GM23338 (cell line): Measurements from ENCODE around the gene LEFTY2. TPM values are rescaled to one million over a fixed set of nuclear protein-coding genes. Genes with fewer than 3 reads are reported as not detected.

Experiments
- ATAC-seq: fragments of 200-7000 bp; cut with Tn5 transposase; 3 replicates; pipeline ENCODE4 v1.9.1; 2020
- DNase-seq: peaks from one replicate; pipeline ENCODE4 v3.0.0-alpha.2; 2015; ENCODE audit warnings: low spot score
- H2AFZ ChIP-seq: fragments of 200-600 bp; sonication (generic); 2 replicates; pipeline ENCODE4 v1.8.0; 2016; ENCODE audit warnings: antibody characterized with exemption, mild to moderate bottlenecking, moderate library complexity
- H3F3A ChIP-seq: fragments of 200-600 bp; sonication (generic); replicated peaks from 2 replicates; pipeline ENCODE4 v1.8.0; 2017; ENCODE audit warnings: antibody characterized with exemption, mixed run types, low read depth
- H3K27ac ChIP-seq: fragments of 200-600 bp; sonication (generic); 2 replicates; pipeline ENCODE4 v1.6.1; 2016; ENCODE audit warnings: low read depth
- H3K27me3 ChIP-seq: fragments of 200-600 bp; sonication (generic); 2 replicates; pipeline ENCODE4 v1.8.0; 2016; ENCODE audit warnings: mild to moderate bottlenecking, mixed run types, moderate library complexity; ENCODE audit not compliant: insufficient read depth
- H3K36me3 ChIP-seq: fragments of 200-600 bp; sonication (generic); 2 replicates; pipeline ENCODE4 v1.8.0; 2016; ENCODE audit warnings: mild to moderate bottlenecking; ENCODE audit not compliant: insufficient read depth
- H3K4me1 ChIP-seq: fragments of 200-600 bp; sonication (generic); 2 replicates; pipeline ENCODE4 v1.8.0; 2016; ENCODE audit warnings: mild to moderate bottlenecking, moderate library complexity; ENCODE audit not compliant: insufficient read depth
- H3K4me2 ChIP-seq: fragments of 200-600 bp; sonication (generic); 2 replicates; pipeline ENCODE4 v1.7.1; 2017; ENCODE audit warnings: mixed run types
- H3K4me3 ChIP-seq: fragments of 200-600 bp; sonication (generic); 2 replicates; pipeline ENCODE4 v1.6.1; 2016; ENCODE audit warnings: mixed run types
- H3K79me2 ChIP-seq: fragments of 200-600 bp; sonication (generic); replicated peaks from 2 replicates; pipeline ENCODE4 v1.8.0; 2017; ENCODE audit warnings: mild to moderate bottlenecking; ENCODE audit not compliant: insufficient read depth
- H3K9me2 ChIP-seq: fragments of 200-600 bp; sonication (generic); 2 replicates; pipeline ENCODE4 v1.8.0; 2017; ENCODE audit not compliant: insufficient read depth
- H4K20me1 ChIP-seq: fragments of 200-600 bp; sonication (generic); replicated peaks from 2 replicates; pipeline ENCODE4 v1.8.0; 2017; ENCODE audit warnings: mild to moderate bottlenecking; ENCODE audit not compliant: insufficient read depth
- H3K27ac Mint-ChIP-seq: 2 replicates; pipeline ENCODE4 v1.8.0; 2020; ENCODE audit warnings: inconsistent platforms, mild to moderate bottlenecking, moderate library complexity, mixed read lengths
- H3K27me3 Mint-ChIP-seq: 3 replicates; pipeline ENCODE4 v1.8.0; 2022; ENCODE audit warnings: low read depth, mild to moderate bottlenecking, moderate library complexity, mixed read lengths, inconsistent platforms; ENCODE audit not compliant: insufficient read depth, poor library complexity
- H3K36me3 Mint-ChIP-seq: 3 replicates; pipeline ENCODE4 v1.8.0; 2021; ENCODE audit warnings: low read depth, mild to moderate bottlenecking, inconsistent platforms, moderate library complexity, mixed read lengths
- H3K4me1 Mint-ChIP-seq: 3 replicates; pipeline ENCODE4 v1.8.0; 2020; ENCODE audit warnings: mild to moderate bottlenecking, inconsistent platforms, mixed read lengths
- H3K4me3 Mint-ChIP-seq: 3 replicates; pipeline ENCODE4 v1.8.0; 2021; ENCODE audit warnings: moderate library complexity, mild to moderate bottlenecking, inconsistent platforms, mixed read lengths
- H3K9me3 Mint-ChIP-seq: 3 replicates; pipeline ENCODE4 v1.8.0; 2020; ENCODE audit warnings: moderate library complexity, mild to moderate bottlenecking, inconsistent platforms, mixed read lengths
- CREB1 ChIP-seq: fragments of 250-450 bp; sonication (Bioruptor Pico); IDR thresholded peaks from 2 replicates; pipeline ENCODE4 v1.5.0; 2020; ENCODE audit warnings: low read depth, mild to moderate bottlenecking, moderate library complexity
- EZH2 ChIP-seq: fragments of 200-600 bp; sonication (generic); IDR thresholded peaks from one replicate; pipeline ENCODE4 v1.8.0; 2017; ENCODE audit warnings: antibody characterized with exemption, mild to moderate bottlenecking, low read depth; ENCODE audit not compliant: unreplicated experiment
- EZH2phosphoT487 ChIP-seq: fragments of 200-600 bp; sonication (generic); IDR thresholded peaks from one replicate; pipeline ENCODE4 v1.8.1; 2018; ENCODE audit warnings: antibody characterized with exemption; ENCODE audit not compliant: unreplicated experiment
- JUNB ChIP-seq: IDR thresholded peaks from one replicate; pipeline ENCODE4 v1.6.1; 2016; ENCODE audit warnings: antibody characterized with exemption; ENCODE audit not compliant: unreplicated experiment
- NANOG ChIP-seq: IDR thresholded peaks from 2 replicates; pipeline ENCODE4 v1.6.1; 2016; ENCODE audit warnings: antibody characterized with exemption, borderline replicate concordance
- POLR2AphosphoS5 ChIP-seq: IDR thresholded peaks from 2 replicates; pipeline ENCODE4 v1.6.1; 2016; ENCODE audit warnings: antibody characterized with exemption, low read depth
- STAT1 ChIP-seq: IDR thresholded peaks from one replicate; pipeline ENCODE4 v1.6.1; 2016; ENCODE audit warnings: antibody characterized with exemption; ENCODE audit not compliant: unreplicated experiment
- ZNF114 ChIP-seq: fragments of 250-450 bp; sonication (Bioruptor Pico); IDR thresholded peaks from 2 replicates; pipeline ENCODE4 v1.5.0; 2020; ENCODE audit warnings: mild to moderate bottlenecking, moderate library complexity
- ZNF331 ChIP-seq: fragments of 250-450 bp; sonication (Bioruptor Pico); IDR thresholded peaks from 2 replicates; pipeline ENCODE4 v1.5.0; 2020; ENCODE audit warnings: low read depth, mild to moderate bottlenecking, moderate library complexity
- polyA plus RNA-seq: library from polyadenylated mRNA; unstranded; fragments of >200 nt; fragmentation: Nextera tagmentation; extraction: Ambion mirVana; gene quantifications from 2 replicates; pipeline ENCODE4 v1.2.1, GENCODE V29; 2016
- total RNA-seq: library from RNA; depleted of rRNA; stranded (reverse); fragments of >200 nt; shearing (Covaris generic); gene quantifications from 2 replicates; pipeline ENCODE4 v1.2.3, GENCODE V29; 2014
- TF ChIP-seq, protein P1 (sequence below), 2 experiments: fragments of 200-600 bp in 1 of 2; sonication (generic) in 1 of 2; conservative IDR thresholded peaks; 2 replicates each; pipeline versions ENCODE4 v1.5.1 to v1.6.1; 2016 to 2017; ENCODE audit warnings: antibody characterized with exemption in 2 of 2, low read depth in 2 of 2, mild to moderate bottlenecking in 2 of 2, moderate library complexity in 1 of 2
- TF ChIP-seq, protein P2 (sequence below): IDR thresholded peaks from 2 replicates; pipeline ENCODE4 v1.6.1; 2016; ENCODE audit warnings: antibody characterized with exemption
- TF ChIP-seq, protein P3 (sequence below): IDR thresholded peaks from one replicate; pipeline ENCODE4 v1.6.1; 2018; ENCODE audit warnings: antibody characterized with exemption; ENCODE audit not compliant: unreplicated experiment
- TF ChIP-seq, protein P4 (sequence below): fragments of 250-450 bp; sonication (Bioruptor Pico); IDR thresholded peaks from 2 replicates; pipeline ENCODE4 v1.5.0; 2020; ENCODE audit warnings: mild to moderate bottlenecking, moderate library complexity

The LEFTY2 gene
- total and polyA plus RNA-seq, 2 experiments from 2014 or later = 8.3 to 12.4 TPM

DNA sequence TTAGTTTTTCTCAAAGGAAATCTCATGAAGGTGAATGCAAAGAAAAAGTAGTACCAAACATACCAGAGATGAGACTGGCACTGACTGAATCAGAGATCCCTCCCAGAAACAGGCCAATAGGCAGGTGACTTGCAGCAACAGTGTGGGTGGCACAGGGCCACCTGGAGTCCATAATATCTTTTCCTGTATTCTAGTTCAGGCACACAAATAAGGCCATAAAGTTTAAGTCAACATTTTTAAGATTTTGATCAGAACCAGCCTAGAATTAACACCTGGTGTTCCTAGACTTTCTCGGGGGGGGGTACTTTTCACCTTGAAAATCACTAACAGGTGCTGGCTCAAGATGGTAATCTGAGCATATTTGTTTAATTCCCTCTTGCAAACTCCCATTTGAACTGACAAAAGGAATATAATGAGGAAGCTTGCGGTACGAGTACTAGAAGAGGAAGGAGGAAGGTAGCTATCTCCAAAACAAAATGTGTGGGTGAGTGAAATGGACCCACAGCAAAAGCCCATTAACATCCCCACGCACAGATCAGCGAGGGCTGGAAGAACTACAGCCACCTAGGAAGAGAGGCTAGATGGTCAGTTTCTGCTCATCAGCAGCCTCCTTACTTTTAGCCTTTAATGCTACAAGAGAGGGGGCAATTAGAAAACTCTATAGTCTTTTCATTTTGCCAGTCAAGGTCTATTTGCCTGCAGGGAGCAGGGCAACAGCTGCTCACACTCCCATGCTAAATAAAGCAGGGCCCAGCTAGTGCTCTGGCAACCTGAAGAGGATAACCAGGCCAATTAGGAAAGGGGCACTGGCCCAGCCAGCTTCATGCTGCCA, 39.2 kb upstream of the LEFTY2 start:
- no peak for DNase-seq
- peaks cover 9% of the 10 kb centered on the region for H3K9me3 Mint-ChIP-seq
- Histone ChIP-seq H3F3A (peaks cover 6% of the 10 kb centered on the region; the same call in 1 of the 2 replicates), H3K4me1 (no peaks in the 10 kb centered on the region), H2AFZ (no peak overlapping the region), H3K27me3 (no peaks in the 10 kb centered on the region), H3K36me3 (peaks cover 35% of the 10 kb centered on the region), H3K4me3 (no peak overlapping the region), H4K20me1 (peaks cover 3% of the 10 kb centered on the region; the same call in 1 of the 2 replicates), H3K9me2 (no peaks in the 10 kb centered on the region), H3K79me2 (no peaks in the 10 kb centered on the region), H3K4me2 (no peak overlapping the region), H3K27ac (no peak overlapping the region; the same call in 1 of the 2 replicates)
- H3K36me3 Mint-ChIP-seq = peaks cover 71% of the 10 kb centered on the region
- no peak for ATAC-seq
- H3K27ac Mint-ChIP-seq = no peak overlapping the region
- no peaks in the 10 kb centered on the region; the same call in 2 of the 3 replicates for H3K4me1 Mint-ChIP-seq
- TF ChIP-seq CREB1 (CRISPR knock-in tag) (no peak), EZH2 (no peak), NANOG (no peak), JUNB (no peak), EZH2phosphoT487 (no peak), POLR2AphosphoS5 (no peak), ZNF114 (no peak), STAT1 (no peak), ZNF331 (CRISPR knock-in tag) (no peak)
- TF ChIP-seq, protein P1, sequence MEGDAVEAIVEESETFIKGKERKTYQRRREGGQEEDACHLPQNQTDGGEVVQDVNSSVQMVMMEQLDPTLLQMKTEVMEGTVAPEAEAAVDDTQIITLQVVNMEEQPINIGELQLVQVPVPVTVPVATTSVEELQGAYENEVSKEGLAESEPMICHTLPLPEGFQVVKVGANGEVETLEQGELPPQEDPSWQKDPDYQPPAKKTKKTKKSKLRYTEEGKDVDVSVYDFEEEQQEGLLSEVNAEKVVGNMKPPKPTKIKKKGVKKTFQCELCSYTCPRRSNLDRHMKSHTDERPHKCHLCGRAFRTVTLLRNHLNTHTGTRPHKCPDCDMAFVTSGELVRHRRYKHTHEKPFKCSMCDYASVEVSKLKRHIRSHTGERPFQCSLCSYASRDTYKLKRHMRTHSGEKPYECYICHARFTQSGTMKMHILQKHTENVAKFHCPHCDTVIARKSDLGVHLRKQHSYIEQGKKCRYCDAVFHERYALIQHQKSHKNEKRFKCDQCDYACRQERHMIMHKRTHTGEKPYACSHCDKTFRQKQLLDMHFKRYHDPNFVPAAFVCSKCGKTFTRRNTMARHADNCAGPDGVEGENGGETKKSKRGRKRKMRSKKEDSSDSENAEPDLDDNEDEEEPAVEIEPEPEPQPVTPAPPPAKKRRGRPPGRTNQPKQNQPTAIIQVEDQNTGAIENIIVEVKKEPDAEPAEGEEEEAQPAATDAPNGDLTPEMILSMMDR (conservative IDR thresholded peaks at IDR 0.05; ENCODE audit: low read depth in 2 of 2) = no peak
- TF ChIP-seq, protein P2, sequence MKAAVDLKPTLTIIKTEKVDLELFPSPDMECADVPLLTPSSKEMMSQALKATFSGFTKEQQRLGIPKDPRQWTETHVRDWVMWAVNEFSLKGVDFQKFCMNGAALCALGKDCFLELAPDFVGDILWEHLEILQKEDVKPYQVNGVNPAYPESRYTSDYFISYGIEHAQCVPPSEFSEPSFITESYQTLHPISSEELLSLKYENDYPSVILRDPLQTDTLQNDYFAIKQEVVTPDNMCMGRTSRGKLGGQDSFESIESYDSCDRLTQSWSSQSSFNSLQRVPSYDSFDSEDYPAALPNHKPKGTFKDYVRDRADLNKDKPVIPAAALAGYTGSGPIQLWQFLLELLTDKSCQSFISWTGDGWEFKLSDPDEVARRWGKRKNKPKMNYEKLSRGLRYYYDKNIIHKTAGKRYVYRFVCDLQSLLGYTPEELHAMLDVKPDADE = no peak
- TF ChIP-seq, protein P3, sequence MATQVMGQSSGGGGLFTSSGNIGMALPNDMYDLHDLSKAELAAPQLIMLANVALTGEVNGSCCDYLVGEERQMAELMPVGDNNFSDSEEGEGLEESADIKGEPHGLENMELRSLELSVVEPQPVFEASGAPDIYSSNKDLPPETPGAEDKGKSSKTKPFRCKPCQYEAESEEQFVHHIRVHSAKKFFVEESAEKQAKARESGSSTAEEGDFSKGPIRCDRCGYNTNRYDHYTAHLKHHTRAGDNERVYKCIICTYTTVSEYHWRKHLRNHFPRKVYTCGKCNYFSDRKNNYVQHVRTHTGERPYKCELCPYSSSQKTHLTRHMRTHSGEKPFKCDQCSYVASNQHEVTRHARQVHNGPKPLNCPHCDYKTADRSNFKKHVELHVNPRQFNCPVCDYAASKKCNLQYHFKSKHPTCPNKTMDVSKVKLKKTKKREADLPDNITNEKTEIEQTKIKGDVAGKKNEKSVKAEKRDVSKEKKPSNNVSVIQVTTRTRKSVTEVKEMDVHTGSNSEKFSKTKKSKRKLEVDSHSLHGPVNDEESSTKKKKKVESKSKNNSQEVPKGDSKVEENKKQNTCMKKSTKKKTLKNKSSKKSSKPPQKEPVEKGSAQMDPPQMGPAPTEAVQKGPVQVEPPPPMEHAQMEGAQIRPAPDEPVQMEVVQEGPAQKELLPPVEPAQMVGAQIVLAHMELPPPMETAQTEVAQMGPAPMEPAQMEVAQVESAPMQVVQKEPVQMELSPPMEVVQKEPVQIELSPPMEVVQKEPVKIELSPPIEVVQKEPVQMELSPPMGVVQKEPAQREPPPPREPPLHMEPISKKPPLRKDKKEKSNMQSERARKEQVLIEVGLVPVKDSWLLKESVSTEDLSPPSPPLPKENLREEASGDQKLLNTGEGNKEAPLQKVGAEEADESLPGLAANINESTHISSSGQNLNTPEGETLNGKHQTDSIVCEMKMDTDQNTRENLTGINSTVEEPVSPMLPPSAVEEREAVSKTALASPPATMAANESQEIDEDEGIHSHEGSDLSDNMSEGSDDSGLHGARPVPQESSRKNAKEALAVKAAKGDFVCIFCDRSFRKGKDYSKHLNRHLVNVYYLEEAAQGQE = no peak
- TF ChIP-seq, protein P4, sequence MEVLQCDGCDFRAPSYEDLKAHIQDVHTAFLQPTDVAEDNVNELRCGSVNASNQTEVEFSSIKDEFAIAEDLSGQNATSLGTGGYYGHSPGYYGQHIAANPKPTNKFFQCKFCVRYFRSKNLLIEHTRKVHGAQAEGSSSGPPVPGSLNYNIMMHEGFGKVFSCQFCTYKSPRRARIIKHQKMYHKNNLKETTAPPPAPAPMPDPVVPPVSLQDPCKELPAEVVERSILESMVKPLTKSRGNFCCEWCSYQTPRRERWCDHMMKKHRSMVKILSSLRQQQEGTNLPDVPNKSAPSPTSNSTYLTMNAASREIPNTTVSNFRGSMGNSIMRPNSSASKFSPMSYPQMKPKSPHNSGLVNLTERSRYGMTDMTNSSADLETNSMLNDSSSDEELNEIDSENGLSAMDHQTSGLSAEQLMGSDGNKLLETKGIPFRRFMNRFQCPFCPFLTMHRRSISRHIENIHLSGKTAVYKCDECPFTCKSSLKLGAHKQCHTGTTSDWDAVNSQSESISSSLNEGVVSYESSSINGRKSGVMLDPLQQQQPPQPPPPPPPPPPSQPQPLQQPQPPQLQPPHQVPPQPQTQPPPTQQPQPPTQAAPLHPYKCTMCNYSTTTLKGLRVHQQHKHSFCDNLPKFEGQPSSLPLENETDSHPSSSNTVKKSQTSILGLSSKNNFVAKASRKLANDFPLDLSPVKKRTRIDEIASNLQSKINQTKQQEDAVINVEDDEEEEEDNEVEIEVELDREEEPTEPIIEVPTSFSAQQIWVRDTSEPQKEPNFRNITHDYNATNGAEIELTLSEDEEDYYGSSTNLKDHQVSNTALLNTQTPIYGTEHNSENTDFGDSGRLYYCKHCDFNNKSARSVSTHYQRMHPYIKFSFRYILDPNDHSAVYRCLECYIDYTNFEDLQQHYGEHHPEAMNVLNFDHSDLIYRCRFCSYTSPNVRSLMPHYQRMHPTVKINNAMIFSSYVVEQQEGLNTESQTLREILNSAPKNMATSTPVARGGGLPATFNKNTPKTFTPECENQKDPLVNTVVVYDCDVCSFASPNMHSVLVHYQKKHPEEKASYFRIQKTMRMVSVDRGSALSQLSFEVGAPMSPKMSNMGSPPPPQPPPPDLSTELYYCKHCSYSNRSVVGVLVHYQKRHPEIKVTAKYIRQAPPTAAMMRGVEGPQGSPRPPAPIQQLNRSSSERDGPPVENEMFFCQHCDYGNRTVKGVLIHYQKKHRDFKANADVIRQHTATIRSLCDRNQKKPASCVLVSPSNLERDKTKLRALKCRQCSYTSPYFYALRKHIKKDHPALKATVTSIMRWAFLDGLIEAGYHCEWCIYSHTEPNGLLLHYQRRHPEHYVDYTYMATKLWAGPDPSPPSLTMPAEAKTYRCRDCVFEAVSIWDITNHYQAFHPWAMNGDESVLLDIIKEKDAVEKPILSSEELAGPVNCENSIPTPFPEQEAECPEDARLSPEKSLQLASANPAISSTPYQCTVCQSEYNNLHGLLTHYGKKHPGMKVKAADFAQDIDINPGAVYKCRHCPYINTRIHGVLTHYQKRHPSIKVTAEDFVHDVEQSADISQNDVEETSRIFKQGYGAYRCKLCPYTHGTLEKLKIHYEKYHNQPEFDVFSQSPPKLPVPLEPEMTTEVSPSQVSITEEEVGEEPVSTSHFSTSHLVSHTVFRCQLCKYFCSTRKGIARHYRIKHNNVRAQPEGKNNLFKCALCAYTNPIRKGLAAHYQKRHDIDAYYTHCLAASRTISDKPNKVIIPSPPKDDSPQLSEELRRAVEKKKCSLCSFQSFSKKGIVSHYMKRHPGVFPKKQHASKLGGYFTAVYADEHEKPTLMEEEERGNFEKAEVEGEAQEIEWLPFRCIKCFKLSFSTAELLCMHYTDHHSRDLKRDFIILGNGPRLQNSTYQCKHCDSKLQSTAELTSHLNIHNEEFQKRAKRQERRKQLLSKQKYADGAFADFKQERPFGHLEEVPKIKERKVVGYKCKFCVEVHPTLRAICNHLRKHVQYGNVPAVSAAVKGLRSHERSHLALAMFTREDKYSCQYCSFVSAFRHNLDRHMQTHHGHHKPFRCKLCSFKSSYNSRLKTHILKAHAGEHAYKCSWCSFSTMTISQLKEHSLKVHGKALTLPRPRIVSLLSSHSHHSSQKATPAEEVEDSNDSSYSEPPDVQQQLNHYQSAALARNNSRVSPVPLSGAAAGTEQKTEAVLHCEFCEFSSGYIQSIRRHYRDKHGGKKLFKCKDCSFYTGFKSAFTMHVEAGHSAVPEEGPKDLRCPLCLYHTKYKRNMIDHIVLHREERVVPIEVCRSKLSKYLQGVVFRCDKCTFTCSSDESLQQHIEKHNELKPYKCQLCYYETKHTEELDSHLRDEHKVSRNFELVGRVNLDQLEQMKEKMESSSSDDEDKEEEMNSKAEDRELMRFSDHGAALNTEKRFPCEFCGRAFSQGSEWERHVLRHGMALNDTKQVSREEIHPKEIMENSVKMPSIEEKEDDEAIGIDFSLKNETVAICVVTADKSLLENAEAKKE (CRISPR knock-in tag) = no peak
- H3K4me3 Mint-ChIP-seq = no peak overlapping the region
- H3K27me3 Mint-ChIP-seq = peaks cover 12% of the 10 kb centered on the region
